Dedifferentiated amniotic fluid mesenchymal stem cell (primary cell): Measurements from ENCODE around the gene ATAD3B.
"Not testable (repeated sequence)": the region's sequence is repeated elsewhere in the genome, so short reads cannot be mapped to it uniquely, and the experiment has no call there.

Experiments
- DNase-seq: peaks from one replicate; pipeline ENCODE4 v3.0.0-alpha.2; 2016; ENCODE audit errors: extremely low spot score

The ATAD3B gene

DNA sequence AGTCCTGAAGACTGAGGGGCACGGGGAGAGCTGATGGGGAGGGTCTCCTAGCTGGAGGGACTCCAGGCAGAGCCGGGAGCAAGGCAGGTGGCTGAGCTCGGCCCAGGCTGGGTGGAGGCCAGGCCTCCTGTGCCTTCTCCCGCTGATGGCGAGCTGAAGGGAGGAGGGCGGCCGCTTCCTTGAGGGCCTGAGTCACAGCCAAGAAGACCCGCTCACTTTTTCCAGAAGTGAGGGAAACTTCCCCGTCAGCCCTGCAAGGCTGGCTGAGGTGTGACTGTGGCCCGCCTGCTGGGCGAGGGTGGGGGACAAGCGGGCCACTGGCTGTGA is 37.8 kb upstream of the ATAD3B start:
- DNase-seq: no peak

DNA sequence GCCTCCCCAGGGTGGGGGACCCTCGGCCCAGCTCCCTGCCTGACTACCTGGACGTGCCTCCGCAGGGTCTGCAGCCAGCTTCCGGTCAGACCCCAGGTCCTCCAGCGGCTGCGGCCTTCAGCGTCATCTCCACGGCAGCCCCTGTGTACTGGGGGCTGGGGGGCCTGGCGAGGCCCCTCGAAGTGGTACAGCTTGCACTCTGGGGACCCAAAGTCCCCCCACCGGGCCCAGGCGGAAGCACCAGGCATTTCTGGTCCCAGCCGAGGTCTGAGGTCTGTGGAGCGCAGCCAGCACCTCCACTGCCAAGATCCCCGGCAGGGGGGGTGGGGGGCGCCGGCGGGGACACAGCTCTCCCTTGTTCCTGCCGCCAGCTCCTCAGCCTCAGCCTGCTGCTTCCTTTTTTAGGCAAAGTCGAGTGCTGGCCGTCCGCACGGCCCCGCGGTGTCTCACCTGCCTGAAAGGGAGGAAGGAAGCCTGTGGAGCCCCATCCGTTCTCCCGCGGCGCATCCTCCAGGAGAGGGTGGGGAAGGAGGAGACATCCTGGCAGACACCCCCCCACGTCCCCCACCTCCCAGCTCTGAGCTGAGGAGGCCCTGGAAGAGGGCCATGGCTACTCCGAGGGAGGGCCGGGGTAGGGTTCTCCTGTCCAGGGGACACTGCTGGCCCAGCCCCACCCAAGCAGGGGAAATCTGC is 37.3 kb upstream of the ATAD3B start:
- no peak for DNase-seq

DNA sequence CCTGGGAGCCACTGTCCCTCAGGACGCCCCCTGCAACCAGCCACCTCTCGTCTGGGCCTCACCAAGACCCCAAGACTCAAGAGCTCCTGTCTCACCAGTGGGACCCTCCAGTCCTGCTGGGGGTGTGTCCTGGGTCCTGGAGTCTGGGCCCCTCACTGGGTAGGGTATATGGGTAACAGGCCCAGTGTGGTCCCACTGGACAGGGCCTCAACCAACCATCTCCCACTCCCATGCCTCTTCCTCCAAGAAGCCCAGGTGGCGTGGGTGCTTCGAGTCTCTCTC is 36.8 kb upstream of the ATAD3B start:
- no peak for DNase-seq

DNA sequence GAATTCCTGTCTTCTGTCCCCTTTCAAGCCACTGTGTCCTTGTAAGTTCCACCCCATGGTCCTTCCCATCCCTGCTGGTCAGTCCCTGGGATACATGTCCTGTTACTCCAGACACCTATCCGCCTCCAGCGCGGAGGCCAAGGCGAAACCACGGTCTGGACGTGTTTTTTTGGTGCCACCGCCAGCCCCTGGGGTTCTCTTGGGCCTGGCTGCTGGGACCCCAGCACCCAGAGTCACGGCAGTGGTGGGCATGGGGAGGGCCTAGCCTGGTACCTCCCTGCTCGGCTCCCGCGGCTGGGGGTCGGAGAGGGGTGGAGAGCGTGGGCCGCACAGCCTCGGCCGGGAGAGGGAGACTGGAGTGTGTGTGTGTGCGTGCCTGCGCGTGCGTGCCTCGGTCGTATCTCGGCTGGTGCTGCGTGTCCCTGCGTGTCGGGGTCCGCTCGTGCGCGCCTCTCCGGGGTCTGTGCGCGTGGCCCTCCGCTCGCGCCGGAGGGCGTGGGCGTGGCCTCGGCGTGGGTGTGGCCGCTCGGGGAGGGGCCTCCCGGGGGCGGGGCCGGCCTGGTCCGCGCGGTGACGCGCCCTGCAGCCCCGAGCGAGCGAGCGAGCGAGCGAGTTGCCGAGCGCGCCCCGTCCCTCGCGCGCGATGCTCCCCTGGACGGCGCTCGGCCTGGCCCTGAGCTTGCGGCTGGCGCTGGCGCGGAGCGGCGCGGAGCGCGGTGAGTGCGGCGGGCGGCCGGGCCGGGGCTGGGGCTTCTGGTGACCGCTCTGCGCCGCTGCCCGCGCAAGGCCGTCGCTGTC is 36.3 kb upstream of the ATAD3B start, which contains the start of gene VWA1:
VWA1 (plus strand) TSS at position 585 of the 798 bp plus-strand sequence; CDS start at position 644, 59 bp downstream.
- peak; percentile 15 for DNase-seq

DNA sequence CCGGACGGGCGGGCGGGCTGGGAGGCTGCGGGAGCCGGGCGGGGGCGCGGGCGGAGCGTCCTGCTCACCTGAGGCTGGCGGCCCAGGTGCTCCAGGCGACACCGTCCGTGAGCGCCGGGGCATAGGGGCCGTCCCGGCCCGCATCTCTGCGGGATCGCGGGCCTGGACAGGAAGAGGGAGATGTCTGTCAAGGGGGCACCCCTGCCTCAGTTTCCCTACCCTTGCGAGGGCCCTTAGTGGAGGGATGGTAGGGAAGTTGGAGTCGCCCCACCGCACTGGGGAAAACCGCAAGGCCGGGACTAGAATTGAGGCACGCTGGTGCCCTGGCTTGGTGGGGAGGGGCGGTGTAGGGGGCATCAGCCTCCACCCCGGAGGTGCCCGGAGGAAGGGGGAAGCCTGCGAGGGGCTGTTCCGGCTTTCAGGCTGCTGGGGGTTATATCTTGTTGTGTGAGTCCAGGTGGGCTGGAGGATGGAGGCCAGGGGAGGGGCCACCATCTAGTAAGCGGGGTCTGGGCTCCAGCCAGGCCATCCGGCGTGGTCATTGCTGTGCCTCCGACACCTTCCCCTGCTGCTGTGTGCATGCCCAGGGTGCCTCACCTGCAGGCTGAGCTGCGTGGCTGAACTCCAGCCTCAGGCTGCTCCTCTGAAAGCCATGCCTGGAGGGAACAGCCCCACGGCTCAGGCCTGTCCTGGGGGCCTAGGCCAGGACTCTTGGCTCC is 35.5 kb upstream of the ATAD3B start:
- DNase-seq: no peak

DNA sequence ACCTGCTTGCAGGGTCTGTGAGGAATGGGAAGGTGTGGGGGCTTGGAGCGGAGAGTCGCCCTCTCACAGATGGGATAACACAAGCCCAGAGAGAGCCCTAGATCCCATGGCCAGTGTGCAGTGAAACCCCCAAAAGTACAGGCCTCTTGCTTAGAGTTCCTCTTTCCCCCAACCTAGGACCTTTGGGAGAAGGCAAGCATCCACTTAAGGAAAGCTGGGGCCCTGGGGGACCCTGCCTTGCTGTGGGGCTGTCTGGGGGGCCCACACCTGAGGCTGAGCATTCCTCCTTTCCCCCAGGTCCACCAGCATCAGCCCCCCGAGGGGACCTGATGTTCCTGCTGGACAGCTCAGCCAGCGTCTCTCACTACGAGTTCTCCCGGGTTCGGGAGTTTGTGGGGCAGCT is 34.9 kb upstream of the ATAD3B start:
- DNase-seq: no peak

DNA sequence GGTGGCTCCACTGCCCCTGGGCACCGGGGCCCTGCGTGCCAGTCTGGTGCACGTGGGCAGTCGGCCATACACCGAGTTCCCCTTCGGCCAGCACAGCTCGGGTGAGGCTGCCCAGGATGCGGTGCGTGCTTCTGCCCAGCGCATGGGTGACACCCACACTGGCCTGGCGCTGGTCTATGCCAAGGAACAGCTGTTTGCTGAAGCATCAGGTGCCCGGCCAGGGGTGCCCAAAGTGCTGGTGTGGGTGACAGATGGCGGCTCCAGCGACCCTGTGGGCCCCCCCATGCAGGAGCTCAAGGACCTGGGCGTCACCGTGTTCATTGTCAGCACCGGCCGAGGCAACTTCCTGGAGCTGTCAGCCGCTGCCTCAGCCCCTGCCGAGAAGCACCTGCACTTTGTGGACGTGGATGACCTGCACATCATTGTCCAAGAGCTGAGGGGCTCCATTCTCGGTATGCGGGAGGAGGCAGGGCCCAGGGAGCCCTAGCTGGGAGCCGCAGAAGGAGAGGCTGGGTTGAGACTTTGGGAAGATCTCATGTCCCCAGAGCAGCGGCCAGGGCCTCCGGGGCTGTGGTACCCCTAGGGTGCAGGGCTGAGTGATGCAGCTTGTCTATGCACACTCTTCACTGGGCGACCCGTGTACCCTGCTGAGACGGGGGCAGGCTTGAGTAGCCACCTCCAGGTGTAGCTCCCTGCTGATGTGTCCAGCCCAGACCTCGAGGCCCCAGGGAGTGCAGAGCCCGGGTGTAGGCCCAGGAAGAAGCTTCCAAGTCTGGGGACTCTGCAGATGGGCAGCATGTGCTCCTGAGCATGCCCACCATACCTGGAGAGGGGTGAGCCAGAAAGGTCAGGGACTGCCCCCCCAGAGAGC is 34.3 kb upstream of the ATAD3B start:
- no peak for DNase-seq

DNA sequence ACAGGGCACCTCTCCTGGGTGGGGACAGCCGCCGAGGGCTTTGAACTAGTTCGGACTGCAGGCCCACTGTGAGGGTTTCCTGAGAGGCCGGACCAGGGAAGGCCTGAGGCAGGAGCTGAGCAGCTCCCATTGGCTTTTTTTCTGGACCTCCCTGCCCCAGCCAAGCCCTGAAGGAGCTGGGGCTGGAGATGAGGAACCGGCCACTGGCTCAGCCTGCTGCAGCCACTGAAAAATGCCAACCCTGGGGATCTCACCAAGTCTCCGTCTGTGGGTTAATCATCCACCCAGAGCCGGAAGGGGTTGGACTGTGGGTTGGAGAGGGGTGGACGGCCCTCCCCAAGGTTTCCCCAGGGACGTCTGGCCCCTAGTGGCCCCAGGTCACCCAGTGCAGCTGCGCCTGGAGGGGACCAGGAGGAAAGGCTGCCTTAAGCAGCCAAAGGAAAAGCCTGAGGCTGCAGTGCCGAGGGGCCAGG is 33.6 kb upstream of the ATAD3B start:
- no peak for DNase-seq

DNA sequence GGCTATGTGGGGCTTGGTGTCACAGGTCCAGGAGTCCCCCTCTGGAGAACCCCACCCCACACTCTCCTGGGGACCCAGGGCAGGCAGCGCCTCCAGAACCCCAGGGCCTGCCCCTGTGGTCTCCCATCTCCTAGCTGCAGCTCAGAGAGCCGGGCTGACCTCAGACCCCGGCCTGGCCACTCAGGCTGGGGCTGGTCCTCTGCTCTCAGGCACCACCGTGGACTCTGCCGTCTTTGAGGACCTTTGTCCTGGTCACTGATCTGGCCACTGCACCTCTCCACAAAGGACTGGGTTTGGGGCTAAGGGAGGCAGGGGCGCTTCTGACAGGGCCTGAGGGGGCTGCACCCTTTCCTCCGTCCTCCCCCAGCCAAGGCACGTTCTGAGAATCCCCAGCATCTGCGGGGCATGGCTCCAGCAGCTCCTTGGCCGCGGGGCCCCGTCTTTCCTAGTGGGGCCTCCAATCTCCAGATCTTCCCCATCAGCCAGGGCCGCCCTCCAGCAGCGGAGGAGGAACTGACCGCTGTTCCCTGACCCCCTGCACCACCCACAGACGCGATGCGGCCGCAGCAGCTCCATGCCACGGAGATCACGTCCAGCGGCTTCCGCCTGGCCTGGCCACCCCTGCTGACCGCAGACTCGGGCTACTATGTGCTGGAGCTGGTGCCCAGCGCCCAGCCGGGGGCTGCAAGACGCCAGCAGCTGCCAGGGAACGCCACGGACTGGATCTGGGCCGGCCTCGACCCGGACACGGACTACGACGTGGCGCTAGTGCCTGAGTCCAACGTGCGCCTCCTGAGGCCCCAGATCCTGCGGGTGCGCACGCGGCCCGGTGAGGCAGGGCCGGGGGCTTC is 32.8 kb upstream of the ATAD3B start:
- no peak for DNase-seq

DNA sequence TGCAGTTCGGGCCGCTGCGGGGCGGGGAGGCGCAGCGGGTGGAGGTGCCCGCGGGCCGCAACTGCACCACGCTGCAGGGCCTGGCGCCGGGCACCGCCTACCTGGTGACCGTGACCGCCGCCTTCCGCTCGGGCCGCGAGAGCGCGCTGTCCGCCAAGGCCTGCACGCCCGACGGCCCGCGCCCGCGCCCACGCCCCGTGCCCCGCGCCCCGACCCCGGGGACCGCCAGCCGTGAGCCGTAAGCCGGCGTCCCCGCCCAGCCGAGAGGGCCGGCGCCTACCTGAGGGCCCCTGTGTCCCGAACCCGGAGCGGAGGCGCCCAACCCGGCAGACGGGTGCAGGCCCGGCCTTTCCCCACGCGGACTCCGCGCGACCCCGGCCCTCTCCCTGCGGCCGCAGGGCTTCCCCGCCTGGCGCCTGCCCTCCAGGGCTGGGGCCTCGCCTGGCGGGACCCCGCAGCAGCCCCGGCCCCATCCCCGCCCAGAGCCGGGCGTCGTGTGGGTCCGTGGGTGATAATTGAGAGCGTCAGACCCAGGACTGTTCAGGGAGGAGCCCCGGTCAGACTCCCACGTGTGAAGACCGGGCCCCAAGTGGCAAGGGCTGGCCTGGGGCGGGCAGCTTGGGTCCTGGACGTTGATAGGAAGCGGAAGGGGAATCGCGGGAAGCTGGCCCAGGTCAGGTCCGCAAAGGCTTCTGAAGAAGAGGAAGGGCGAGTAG is 31.9 kb upstream of the ATAD3B start:
- no peak for DNase-seq

DNA sequence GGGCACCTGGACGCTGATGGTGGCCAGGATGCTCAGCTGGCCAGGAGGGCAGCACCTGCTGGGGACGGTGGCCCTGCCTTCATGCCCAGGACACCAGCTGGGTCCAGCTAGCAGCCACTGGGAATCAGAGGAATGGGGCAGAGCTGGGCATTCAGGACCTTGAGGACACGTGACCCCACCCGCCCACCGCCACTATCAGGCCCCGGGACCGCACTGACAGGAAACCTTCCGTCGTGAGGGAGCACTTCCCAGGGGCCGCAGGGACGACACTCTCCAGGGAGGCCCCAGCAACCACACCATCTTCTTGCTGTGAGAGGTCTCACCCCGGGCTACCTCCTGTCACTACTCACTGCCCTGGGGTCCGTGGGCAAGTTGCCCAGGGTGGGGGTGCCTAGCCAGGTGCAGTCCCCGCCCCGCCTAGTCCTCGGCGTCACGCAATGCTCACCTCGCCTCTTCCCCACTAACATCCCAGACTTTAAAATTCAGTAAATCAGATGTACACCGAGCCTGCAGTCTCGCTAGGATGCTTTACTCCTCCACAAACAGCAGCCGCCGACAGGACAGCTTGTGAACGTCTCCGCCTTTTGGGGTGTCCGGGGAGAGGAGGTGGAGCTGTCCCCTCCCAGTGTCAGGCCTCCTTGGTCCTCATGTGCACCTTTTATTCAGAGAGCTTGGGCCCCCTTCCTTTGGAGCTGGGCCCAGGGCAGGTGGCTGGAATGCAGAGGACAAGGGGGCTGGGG is 31.1 kb upstream of the ATAD3B start:
- no peak for DNase-seq

DNA sequence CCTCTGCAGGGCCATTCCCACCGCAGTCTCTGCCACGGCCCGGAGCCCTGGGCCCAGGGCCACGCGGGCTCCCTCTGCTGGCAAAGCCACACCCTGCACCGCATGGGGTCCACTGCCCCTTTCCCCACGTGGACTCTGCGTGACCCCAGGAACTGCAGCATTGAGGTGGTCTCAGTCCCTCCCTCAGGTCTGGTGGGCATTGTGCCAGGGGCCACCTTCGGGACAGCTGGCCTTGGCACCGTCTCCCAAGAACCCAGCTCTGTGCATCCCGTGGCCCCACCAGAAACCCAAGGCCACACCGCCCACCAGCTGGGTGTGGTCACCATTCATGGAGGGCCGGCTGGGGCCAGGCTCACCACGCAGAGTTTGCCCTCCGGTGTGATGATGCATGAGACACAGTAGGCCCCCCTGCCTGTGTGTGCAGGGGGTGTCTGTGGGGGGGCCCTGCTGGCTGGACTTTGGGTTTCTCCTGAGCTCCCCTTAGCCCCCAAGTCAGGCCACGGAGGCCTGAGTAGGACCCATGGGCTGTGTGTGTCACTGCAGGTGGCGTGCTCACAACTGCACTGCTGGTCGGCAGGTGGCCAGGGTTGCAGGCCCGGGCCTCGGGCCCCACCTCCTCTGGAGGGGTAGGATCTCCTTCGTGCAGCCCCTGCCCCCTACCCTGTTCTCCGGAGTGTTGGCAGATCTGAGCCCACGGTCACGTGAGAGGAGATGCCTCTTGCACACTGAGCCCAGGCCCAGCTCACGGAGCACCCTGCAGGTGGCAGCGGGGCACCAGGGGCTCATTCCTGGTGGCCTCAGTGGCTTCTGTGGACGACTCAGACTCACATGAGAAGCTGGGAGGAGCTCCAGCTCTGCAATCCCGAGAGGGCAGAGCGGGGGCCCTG is 30.3 kb upstream of the ATAD3B start:
- DNase-seq: no peak

DNA sequence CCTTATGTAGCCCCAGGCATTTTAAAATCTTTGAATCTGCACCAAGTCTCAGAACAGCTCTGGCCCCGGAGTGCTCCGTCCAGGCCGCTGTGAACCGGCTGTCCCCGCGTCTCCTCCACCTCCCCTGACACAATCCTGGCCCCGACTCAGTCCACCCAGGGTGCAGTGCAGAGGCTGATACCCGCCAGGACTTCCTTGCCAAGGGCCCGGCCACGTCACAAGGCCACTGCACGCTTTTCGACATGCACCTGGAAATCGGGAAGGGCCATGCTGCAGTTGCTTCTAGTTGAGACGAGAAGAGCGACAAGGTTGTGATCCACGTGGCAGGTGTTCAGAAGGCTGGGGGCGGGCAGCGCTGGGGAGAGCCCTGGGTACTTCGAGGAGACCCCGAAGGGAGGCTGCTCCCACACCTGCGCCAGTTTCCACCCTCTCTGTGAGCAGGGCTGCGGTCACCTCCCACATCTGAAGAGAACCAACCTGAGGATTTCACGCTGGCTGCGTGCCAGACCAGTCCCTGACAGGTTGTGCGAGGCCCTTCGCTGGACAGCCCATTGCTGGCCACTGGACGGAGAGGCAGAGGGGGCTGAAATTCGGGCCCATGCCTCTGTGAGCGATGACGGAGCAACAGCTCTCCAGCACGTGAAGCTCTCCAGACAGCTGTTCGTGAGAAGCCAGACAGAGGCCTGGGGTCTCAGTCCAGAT is 29.3 kb upstream of the ATAD3B start:
- DNase-seq: no peak

DNA sequence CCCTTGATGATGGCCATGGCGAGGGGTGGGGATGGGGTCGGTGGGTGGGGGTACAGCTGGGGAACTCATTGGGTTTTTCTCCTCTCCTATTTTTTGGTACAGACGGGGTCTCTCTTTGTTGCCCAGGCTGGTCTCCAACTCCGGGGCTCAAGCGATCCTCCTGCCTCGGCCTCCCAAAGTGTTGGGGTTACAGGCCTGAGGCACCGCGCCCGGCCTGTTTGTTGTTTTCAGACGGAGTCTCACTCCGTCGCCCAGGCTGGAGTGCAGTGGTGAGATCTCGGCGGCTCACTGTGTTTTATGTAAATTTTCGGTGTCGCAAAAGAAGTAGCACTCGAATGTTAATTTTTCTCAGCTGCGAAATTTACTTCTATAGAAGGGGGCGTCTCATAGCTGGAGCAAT is 24.9 kb upstream of the ATAD3B start:
- not testable (repeated sequence) for DNase-seq

DNA sequence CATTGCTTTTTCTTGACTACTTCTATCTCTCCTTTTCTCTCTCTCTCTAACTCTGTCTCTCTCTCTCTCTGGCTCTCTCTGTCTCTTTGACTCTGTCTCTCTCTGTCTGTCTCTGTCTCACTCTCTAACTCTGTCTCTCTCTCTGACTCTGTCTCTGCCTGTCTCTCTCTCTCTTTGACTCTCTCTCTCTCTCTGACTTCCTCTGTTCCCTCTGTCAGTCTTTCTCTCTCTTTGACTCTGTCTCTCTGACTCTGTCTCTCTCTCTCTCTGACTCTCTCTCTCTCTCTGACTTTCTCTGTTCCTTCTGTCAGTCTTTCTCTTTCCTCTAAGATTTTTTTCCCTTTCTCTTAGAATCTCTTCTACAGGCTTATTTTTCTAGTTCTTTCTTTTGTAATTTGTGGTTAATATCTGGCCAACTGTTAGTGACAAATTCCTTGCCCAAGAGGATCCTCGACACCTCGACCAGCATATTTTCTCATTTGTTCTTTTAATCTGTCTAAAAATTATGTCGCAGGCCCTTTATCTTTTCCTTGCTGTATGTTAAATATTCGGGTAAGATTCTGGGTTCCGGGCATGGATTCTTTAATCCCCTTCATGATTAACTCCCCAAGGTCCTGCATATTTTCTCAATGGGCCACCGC is 22.3 kb upstream of the ATAD3B start, which contains the start of gene ATAD3C:
ATAD3C (plus strand) TSS at position 591 of the 641 bp plus-strand sequence. CDS start 995 bp downstream, outside the sequence.
- no peak for DNase-seq

DNA sequence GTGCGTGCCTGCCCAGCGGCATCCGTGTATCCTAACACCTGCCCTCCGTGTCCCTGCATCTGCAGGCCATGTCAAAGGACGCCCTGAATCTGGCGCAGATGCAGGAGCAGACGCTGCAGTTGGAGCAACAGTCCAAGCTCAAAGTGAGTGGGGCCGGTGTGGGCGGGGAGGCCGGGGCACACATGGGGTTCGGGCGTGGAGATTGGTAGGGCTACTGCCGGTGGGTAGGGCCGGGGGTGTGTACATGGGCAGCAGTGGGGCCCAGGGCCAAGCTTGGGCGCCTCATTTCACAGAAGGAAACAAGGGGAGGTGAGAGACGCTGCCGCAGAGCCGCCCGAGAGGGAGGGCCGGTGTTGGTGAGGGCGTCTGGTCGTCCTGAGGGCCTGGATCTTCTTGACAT is 20.9 kb upstream of the ATAD3B start:
- not testable (repeated sequence) for DNase-seq

DNA sequence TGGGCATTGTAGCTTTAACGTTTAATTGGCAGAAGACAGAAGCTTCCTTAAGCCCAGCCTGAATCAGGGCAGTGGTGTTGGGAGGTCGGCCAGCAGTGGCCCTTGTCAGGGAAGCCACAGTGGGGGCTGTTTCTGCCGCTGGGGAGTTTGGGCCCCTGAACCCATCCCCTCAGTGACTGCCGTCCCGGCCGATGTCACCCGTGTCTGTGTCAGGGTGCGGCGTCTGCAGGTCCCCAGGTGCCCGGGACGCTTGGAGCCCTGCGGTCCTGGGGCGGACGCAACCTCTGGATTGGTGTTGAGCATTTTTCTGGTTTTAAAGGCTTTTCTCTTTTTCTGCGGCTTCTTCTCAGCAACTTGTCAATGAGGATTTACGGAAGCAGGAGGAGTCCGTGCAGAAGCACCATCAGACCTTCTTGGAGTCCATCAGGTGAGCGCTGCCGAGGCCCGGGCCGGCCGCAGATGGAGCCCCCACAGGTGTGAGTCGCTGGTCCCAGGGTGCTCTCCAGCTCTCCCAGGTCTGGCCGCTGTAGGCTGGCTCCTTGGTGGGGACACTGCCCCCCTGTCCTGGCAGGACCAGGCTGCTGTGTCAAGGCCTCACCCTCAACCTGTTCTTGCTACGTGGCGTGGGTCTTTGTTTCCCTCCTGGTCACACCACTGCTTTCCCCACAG is 19.7 kb upstream of the ATAD3B start:
- DNase-seq: no peak
